ENCODE data around the gene CACNG3.

DNA sequence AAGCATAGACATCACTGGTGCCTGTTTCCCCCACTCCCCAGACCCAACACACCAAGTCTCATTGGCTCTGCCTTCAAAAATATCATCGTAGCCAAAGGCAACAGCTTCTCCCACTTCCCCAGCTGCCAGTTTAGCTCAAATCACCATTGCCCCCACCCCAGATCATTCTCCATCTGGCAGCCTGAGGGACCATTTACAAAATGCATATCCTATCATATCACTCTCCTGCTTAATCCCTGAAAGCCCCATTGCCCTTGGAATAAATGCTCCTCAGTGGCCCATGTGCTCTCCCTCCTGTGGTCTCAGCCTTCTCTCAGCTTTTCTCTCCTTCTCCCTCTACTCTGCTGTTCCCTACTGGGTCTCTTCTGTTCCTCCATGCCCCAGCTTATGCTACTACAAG is 68.3 kb downstream of the CACNG3 start:
- TF ChIP-seq, protein P1, sequence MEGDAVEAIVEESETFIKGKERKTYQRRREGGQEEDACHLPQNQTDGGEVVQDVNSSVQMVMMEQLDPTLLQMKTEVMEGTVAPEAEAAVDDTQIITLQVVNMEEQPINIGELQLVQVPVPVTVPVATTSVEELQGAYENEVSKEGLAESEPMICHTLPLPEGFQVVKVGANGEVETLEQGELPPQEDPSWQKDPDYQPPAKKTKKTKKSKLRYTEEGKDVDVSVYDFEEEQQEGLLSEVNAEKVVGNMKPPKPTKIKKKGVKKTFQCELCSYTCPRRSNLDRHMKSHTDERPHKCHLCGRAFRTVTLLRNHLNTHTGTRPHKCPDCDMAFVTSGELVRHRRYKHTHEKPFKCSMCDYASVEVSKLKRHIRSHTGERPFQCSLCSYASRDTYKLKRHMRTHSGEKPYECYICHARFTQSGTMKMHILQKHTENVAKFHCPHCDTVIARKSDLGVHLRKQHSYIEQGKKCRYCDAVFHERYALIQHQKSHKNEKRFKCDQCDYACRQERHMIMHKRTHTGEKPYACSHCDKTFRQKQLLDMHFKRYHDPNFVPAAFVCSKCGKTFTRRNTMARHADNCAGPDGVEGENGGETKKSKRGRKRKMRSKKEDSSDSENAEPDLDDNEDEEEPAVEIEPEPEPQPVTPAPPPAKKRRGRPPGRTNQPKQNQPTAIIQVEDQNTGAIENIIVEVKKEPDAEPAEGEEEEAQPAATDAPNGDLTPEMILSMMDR (IDR thresholded peaks at IDR 0.05; ENCODE audit: low read depth, low read length) = no peak
- no peak for TF ChIP-seq MYC (IDR thresholded peaks at IDR 0.05; ENCODE audit: low read depth, low read length)
- TF ChIP-seq POLR2A (IDR thresholded peaks at IDR 0.05; ENCODE audit: extremely low read depth, insufficient read length) = no peak

Data from NB4 (cell line).